Measurements from ENCODE around the gene OPHN1.
"Not testable (repeated sequence)": the region's sequence is repeated elsewhere in the genome, so short reads cannot be mapped to it uniquely, and the experiment has no call there.

Gene OPHN1

DNA sequence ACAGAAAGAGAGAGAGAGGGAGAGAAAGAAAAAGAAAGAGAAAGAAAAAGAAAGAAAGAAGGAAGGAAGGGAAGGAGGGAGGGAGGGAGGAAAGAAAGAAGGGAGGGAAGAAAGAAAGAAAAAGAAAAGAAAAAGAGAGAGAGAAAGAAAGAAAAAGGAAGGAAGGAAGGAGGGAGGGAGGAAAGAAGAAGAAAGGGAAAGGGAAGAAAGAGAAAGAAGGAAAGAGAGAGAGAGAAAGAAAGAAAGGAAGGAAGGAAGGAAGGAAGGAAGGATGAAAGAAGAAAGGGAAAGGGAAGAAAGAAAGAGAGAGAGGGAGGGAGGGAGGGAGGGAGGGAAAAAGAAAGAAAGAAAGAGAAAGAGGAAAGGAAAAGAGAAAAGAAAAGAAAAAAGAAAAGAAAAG is 10.8 kb downstream of the OPHN1 start:
- no peak for DNase-seq

DNA sequence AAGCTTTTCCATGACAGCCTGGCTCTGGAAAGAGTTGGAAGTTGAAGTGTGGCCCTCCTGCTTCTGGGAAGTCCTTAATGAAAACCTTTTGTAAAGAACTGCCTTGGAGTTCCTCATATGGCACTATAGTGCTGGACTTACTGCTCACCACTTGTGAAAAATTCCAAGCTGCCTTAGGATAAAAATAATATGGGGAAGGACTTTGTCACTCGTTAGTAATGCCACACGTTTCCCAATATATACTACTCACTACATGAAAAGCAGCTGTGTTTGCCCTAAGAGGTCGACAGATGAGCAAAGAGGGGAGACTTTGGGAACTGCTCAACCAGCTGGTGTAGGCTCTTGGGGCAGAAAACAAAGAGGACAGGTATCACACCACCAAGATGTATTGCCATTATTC is 11.7 kb downstream of the OPHN1 start:
- DNase-seq: no peak

DNA sequence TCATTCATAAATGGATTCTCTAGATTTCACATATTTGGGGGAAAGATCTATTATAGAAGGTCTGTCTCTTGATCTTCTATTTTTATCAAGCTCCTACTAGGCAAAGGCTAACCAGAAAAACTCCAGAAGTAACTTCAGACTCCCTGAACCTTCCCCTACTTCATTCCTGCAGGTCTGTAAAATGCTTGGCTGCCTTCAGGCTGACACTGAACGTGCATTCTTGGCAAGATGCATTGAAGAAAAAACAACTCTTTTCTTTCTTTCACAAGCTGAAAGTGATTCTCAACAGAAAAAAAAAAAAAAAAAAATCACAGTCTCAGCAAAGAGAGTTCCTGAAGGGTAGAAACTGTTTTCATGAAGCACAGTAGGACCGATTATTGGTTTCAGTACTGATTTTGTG is 12.7 kb downstream of the OPHN1 start:
- DNase-seq: no peak

DNA sequence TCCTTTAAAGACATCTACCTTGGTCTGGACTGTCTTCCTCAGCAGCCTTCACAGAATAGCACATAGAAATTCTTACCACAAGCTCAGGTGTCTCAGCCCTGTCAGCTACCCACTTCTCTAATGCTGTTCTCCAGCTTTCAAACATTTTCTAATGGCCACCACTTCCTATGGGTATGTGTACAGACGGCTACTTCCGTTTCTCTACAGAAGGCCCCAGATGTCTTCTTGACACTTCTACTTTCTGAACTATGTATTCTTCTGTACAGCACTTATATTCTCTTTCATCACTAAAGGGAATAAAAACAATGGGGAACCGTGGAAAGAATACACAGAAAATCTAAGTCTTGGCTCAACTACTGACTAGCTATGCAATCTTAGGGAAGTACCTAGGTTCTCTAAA is 13.3 kb downstream of the OPHN1 start:
- DNase-seq: no peak

DNA sequence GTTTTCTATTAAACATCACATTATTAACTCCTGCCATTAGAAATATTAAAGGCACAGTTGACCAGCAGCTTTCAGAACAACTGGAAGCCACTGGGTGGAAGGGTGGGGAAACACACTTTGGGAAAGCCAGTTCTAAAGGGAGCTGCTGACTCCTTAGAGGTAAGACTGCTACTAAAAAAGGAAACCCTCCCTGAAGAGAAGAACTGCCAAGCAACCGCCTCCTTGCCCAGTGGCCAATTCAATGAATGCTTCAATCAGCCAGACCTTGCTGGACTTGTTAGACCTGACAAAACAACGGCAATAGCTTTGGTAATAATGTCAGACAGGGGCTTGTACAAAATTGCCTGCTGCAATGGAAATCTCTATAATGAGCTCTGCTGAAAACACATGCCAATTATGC is 15.6 kb downstream of the OPHN1 start:
- DNase-seq: no peak

DNA sequence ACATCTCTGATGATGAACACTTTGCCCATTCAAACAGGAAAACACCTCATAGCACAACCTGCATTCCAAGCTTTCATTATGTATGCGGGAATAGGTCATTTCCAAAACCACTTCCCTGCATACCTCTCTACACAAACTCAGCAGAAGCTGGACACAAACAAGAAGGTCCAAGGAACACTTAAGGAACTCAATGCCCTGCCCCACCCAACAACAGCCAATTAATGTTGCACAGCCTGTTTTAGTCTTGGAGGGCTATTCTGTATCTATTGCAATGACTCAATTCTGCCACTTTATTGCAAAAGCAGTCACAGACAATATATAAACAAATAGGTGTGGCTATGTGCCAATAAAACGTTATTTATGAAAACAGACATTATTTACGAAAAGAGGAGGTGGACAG is 16.7 kb downstream of the OPHN1 start:
- no peak for DNase-seq

DNA sequence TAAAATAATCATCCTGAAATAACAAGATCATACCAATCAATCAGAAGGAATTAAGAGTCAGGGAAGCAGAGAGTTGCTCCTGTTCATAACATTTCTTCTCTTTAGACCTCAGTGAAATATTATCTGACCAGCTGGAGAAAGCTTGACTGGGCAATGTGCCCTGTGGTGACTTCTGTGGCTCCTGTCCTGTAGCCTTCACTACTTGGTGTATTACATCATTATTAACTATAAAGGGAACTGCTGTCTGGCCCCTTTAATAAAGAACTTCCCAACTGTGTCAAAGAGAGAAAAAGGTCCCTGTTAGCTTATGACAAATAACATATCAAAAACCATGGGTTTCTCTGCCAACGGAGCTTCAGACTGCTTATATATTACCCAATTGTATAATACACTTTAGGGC is 18.0 kb downstream of the OPHN1 start:
- no peak for DNase-seq

DNA sequence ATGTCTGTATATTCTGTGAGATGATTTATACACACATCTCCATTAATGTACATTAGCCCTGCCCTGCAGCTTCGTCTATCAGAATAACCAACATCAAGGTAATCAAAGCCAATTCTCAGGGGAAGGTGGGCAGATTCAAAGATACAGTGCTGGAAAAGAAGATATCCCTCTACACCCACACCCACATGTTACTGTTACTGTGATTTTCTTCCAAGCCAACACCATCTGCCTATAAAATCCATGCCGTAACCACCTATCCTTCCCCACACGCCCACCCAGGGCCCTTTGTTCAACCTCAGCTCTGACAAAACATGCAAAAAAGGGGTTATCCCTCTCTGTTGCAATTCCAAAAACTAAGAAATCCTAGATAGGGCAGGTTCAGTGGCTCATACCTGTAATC is 20.0 kb downstream of the OPHN1 start:
- DNase-seq: no peak

DNA sequence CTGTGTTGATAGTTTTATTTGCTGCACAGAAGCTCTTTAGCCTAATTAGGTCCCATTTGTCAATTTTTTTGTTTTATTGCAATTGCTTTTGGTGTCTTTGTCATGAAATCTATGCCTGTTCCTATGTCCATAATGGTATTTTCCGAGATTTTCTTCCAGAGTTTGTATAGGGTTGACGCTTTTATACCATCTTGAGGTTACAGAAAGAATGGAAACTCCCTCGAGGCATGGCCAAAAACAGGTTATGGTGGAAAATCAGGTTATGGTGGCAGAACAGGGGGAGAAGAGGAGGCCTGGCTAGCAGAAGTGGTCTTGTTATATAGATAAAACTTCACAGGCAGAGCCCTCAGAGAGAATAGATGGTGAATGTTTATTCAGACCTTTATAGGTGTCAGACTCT is 21.6 kb downstream of the OPHN1 start:
- no peak for DNase-seq

DNA sequence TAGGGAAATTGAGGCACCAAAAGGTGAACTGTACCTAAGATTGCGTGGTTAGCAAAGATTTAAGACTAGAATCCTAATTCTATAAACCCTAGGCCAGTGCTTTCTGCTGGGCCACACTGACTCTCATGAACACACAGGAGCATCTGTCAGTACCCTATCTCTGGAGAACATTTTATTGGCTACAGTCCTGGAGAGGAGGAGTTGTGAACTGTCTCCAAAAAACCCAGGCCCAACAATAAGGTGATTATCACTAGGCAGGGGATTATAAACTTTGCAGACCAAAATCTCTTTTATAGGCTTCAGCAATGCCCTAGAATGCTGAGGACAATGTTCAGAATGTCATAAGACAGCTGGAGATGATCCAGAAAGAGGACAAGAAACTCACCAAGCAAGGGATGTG is 24.1 kb downstream of the OPHN1 start:
- no peak for DNase-seq

DNA sequence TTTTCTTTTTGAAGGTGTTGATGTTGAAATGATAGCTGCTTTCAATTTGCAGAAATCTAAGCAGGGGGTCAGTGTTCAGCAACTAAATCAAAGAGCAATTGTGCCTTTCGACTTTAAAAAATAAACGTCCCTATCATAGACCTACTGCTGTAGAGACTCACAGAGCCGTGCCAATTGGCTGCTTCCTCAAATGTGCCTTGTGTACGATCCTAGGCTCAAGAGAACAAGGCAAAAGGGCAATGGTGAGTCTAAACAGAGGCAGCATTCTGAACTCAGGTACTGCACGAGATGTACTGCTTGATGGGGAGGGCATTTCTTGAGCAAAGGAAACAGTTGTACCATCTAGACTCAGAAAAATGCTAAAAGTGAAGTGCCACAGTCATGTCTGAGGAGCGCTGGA is 29.8 kb downstream of the OPHN1 start:
- no peak for DNase-seq

DNA sequence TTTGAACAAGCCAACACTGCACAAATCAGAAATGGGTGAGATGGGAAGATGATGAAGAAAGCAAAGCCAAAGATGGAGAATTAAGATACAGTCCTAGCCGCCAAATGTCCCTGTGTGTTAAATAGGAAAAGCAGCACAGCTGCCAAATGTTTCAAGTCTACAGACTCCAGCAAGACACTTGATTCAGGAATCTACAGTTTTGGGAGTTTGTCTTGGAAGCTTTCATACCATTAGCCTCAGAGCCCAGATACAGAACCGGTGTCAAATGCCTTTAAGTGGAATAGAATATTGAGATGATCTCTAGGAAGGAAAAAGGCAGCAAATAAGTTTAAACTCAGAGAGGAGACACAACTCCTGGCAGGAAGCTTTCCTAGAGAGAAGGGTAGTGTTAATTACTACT is 30.3 kb downstream of the OPHN1 start:
- DNase-seq: no peak

DNA sequence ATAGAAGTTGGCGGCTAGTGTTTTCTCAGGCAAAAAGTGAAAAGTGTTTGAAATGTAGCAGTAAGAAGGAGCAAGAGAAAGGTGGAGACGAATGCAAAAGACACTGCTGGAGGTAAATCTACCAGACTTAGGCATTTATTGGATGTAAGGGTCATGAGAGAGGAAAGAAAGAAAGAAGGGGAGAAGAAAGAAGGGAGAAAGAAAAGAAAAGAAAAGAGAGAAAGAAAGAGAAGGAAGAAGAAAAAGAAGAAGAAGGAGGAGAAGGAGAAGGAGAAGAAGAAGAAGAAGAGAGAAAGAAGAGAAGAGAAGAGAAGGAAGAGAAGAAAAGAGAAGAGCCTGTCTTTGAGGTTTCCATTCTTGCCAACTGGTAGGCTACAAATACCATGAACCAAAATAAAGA is 31.2 kb downstream of the OPHN1 start:
- DNase-seq: no peak

DNA sequence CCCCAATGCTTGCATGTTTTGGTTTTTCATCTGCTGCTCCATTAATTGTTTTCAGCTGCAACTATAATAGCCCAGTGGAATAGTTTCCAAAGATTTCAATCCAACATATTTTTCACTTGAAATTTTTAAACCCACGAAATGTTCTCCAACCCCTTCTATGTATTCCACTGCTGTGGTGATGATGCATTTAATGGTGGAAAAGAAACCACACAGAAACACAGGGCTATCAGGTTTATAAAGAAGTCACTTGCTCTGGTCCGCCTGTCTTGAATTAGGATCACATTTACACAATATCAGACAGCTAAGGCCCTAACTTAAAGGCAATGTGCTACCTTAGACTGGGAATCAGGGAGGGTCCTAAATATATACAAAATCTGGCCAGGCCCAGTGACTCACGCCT is 35.0 kb downstream of the OPHN1 start:
- no peak for DNase-seq

DNA sequence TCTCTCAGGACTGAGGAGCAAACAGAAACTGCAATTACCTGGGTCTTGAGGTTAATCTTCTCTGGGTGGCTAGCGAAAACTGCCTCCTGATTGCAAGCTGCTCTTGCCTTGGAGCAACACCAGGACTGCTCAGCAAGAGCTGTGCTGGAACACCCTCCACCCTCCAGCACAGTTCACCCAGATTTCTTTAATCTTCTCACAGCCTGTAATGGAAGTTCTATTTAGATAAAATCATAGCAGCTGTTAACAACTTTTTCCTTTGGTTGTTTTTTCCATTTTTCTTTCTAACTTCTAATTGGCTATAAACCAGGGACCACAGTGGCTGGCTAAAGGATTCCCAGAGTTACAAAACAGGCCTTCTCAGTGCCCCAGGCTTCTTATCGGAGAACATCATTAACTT is 36.3 kb downstream of the OPHN1 start:
- no peak for DNase-seq

DNA sequence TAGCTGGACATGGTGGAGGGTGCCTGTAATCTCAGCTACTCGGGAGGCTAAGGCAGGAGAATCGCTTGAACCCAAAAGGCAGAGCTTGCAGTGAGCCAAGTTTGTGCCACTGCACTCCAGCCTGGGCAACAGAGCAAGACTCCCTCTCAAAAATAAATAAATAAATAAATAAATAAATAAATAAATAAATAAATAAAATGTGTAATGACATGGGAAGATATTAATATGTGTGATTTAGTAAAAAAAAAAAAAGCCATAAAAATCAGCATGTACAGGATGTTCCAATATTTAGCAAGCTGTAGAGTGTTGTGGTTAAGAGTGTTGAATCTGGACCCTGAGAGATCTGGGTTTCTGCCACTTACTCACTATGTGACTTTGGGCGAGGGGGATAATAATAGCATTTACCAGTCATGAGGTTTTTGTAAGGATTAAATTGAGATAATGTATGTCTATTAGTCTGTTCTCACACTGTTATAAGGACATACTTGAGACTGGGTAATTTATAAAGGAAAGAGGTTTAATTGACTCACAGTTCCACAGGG is 43.8 kb downstream of the OPHN1 start:
- DNase-seq: not testable (repeated sequence)

DNA sequence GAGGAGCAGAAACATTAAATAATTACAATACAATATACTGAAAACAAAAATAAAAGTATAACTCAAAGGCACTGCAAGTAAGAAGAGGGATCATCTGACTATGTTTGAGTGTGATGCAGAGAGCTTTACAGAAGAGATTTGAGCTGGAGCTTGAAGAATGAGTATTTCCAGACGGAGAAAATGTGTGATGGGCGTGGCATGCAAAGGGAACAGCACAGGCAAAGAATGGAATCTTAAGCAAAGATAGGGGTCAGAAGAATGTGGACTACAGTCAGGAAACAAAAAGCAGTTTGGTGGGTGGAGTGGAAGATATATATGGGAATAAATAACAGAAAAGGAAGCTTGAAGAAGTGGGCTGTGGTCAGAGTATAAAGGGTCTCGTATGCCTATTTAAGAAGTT is 45.5 kb downstream of the OPHN1 start:
- no peak for DNase-seq

DNA sequence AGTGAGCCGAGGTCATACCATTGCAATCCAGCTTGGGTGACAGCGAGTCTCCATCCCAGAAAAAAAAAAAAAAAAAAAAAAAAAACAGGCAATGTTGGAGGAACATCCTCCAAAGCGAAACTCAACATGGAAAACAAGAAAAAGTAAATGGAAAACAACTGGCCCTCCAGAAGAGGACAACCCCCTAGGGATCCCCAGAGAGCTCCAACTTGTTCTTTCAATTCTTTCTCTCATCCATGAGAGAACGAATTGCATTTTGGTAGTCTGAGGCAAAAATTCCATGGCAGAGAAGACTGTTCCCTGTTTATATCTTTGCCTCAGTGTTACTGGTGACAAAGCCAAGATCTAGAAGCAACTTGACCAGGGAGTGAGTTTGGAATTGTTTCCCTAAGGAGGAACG is 49.8 kb downstream of the OPHN1 start:
- no peak for DNase-seq

DNA sequence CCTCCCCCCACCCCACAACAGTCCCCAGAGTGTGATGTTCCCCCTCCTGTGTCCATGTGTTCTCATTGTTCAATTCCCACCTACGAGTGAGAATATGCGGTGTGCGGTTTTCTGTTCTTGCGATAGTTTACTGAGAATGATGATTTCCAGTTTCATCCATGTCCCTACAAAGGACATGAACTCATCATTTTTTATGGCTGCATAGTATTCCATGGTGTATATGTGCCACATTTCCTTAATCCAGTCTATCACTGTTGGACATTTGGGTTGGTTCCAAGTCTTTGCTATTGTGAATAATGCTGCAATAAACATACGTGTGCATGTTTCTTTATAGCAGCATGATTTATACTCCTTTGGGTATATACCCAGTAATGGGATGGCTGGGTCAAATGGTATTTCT is 55.7 kb downstream of the OPHN1 start:
- not testable (repeated sequence) for DNase-seq

DNA sequence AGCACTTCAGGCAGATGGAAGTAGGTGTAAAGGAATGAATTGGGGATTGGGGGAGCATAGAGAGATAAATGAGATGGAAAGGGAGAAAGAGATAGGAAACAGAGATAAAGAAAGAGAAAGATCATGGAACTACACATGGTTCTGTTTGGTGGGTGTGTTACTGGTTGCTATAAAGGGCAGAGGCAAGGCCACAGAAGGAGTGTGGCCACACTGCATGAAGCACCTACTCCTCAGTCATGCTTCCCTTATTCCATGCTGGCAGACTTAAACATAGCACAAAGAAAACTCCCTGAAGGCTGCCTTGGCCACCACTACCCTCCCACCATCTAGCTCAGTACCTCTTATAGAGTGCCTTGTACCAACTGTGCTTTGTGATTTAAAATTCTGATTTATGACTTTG is 56.9 kb downstream of the OPHN1 start:
- no peak for DNase-seq

DNA sequence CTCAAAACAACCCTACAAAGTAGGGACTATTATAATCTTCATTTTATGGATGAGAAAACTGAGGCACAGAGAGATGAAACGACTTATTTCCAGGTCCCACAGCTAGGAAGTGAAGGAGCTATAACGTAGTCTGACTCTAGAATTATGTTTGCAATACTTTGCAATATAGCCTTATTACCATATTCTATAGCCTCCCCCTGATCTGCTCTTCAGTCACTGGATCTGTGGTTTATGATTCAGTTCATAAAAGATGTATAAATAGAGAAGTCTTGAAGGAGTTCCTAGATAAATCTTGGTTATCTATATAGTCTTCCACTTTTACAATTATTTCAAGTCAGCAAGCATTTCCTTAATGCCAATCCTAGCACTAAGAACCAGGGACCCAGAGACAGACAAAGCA is 57.5 kb downstream of the OPHN1 start:
- DNase-seq: no peak

DNA sequence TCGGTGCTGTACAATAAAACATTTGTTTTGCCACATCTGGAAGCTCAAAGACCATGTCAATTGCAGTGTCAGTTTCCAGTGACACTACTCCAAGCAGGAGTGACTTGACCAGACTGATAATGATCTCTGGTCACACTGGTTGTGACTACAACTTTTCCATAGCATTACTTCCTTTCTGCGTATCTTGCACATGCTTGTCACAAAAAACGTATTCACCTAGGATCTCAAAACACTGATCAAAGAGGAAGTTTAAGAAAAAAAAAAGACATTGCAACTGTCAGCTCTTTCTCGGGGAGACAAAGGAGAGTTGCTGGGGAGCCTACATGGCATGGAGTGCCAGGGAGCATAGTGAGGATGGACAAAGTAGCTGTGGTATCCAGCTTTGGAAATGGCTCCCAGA is 60.6 kb downstream of the OPHN1 start:
- DNase-seq: no peak

DNA sequence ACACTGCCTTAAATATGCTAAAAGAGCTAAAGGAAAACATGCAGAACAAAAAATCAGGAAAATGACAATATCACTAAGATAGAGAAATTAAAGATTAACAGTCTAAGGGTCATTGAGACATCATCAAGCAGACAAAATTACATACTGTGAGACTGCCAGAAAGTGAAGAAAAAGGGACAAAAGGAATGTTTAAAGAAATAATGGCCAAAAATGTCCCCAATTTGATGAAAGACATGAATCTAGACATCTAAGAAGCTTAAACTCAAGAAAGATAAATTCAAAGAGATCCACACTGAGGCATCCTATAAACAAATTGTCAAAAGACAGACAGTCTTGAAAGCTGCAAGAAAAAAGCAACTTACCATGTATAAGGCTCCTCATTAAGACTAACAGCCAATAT is 63.7 kb downstream of the OPHN1 start:
- DNase-seq: no peak

DNA sequence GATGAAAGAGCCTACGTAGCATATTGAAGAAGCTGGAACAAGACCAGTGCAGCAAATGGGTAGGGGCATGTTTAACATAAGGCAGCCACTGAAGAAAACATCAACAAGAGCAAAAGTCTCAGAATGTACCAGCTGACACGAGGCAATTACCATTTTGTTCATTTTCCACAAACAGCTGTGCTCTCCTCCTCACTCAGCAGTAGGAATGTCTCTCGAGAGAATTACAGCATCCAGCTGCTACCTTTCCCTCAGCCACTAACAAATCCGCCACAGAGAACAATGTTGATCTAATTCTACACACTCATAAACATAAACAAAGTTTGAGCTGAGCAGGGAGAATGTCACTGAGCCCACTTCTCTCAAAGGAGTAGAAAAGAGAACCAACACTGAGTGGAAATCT is 68.0 kb downstream of the OPHN1 start:
- DNase-seq: no peak

DNA sequence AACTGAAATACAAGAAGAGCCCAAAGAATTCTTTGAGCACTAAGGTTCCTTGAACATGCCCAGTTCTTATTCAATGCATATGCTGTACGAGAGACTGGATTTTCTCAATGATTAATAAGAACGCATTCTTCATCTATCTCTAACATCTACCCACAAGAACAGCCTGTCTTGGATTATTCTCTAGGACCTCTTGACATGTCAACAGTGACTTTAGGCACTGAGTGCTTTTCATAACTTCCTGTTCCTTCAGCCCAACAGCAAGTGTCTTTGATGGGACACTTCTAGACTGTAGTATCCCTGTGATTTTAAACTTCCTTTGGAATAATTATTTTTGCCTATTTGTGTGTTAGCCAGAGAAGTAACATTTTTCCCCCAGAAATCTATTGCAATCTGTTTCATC is 69.3 kb downstream of the OPHN1 start:
- no peak for DNase-seq

DNA sequence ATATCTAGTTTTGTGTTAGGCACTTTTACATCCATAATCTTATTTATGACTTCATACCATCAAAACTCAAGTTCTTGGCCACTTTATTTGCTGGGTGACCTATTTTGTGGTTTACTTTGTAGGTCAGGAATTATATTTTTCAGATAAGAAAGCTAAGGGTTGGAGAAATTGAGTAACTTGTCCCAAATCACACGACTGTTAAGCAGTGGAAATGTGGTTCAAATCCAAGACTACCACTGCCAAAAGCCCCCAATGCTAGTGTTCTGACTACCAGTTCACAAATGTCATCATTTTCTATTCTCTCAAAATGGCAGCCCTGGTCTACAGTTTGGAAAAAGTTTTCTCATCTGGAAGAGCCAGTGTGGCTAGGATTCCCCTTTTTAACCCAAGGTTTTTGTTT is 74.6 kb downstream of the OPHN1 start:
- DNase-seq: no peak

Measured in stimulated activated CD4-positive, alpha-beta T cell treated with anti-CD3 and anti-CD28 coated beads, Interleukin-2, amount 100 ng/mL, for 24 hours (primary cell).